GM12878 (cell line): ENCODE data around the gene FZR1.

Experiments used
- ATF2 ChIP-seq: IDR thresholded peaks from 2 replicates; pipeline ENCODE4 v1.6.1; 2012; ENCODE audit warnings: low read length, inconsistent platforms
- ETV6 ChIP-seq, 2 experiments: fragments of 450-650 bp in 1 of 2; IDR thresholded peaks in 1 of 2; conservative IDR thresholded peaks in 1 of 2; 2 replicates each; pipeline ENCODE4 v1.6.1; 2014; ENCODE audit warnings: antibody characterized with exemption in 1 of 2, borderline replicate concordance in 1 of 2, low read depth in 1 of 2, mild to moderate bottlenecking in 1 of 2, moderate library complexity in 1 of 2
- SP1 ChIP-seq: IDR thresholded peaks from one replicate; pipeline ENCODE4 v1.6.1; 2011; ENCODE audit warnings: low read depth, low read length
- STAT1 ChIP-seq: fragments of 450-650 bp; conservative IDR thresholded peaks from 2 replicates; pipeline ENCODE4 v1.6.1; 2014; ENCODE audit warnings: antibody characterized with exemption, mild to moderate bottlenecking
- SUZ12 ChIP-seq: fragments of 200-600 bp; sonication (generic); IDR thresholded peaks from one replicate; pipeline ENCODE4 v1.6.1; 2018; ENCODE audit warnings: antibody characterized with exemption, mild to moderate bottlenecking; ENCODE audit not compliant: unreplicated experiment
- YBX1 ChIP-seq: fragments of 450-650 bp; IDR thresholded peaks from 2 replicates; pipeline ENCODE4 v1.6.1; 2016; ENCODE audit warnings: antibody characterized with exemption

GRCh38 chr19:3478409-3479176, 27.5 kb upstream of the FZR1 start:
- TF ChIP-seq SUZ12, result no peak
- no peak for TF ChIP-seq SP1
- TF ChIP-seq ETV6 (conservative IDR thresholded peaks at IDR 0.05 in 1 of 2, IDR thresholded peaks at IDR 0.05 in 1 of 2; ENCODE audit: borderline replicate concordance in 1 of 2, low read depth in 1 of 2), result no peak
- TF ChIP-seq STAT1, result no peak
- TF ChIP-seq YBX1, result no peak
- TF ChIP-seq ATF2, result no peak
